ENCODE results near the gene HSPB6. TPM values are rescaled to one million over a fixed set of nuclear protein-coding genes. Genes with fewer than 3 reads are reported as not detected.

HSPB6 gene
- polyA plus RNA-seq, 2 of the 4 experiments (the other 2 are of a cell fraction), result 0.16 to 0.26 TPM

DNA sequence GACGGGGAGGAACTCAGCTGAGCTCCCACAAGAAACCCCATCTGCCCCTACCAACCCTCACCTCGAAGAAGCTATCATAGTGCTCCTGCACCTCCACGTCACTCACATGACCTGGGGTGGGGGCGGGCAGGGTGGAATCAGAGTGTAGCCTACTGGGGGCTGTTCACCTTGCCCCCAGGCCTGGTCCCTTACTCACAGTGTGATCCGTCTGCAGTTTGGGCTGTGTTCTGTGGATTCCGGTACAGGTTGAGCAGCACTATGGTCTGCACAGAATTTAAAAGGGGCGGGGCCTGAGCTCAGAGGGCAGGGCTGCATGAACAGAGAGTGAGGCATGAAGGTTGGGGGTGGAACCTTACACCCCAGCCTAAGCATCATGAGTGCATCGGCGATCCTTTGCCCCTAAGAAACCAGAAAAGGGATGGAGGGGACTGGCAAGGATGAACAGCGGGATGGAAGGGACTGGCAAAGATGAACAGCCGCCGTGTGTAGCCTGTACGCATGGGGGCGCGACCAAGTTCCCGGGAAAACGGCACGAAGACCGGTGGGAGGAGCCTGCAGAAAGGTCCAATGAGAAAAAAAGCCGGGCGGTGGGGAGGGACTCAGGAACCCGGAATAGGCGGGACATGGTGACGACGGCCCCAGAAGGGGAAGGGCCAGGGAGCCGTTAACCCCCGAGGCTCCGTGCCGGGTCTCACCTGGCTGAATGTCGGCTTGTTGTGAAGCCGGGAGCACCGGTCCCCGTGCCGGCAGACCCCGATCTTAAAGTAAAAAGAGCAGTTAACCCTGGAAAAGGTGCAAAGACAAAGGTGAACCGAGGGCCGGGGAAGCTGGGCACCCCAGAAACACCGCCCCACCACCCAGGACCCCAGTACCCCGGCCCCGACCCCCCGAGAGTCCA lies 12.2 kb downstream of the HSPB6 start (continued):
- TF ChIP-seq POLR2AphosphoS2 (conservative IDR thresholded peaks at IDR 0.05; ENCODE audit: low read length) (no peak), JUNB (IDR thresholded peaks at IDR 0.05) (no peak), ZC3H11A (IDR thresholded peaks at IDR 0.05) (no peak), HOXB5 (CRISPR knock-in tag; IDR thresholded peaks at IDR 0.05) (no peak), ZFP36 (IDR thresholded peaks at IDR 0.05; ENCODE audit: borderline replicate concordance, partially characterized antibody) (peak; percentile 8), CEBPB (IDR thresholded peaks at IDR 0.05) (no peak), JUN (IDR thresholded peaks at IDR 0.05) (peak; percentile 94 to 97), NPAS2 (CRISPR knock-in tag; IDR thresholded peaks at IDR 0.05; ENCODE audit: borderline replicate concordance) (no peak), SREBF2 (IDR thresholded peaks at IDR 0.05) (no peak), RAD21 (conservative IDR thresholded peaks at IDR 0.05 in 1 of 2, IDR thresholded peaks at IDR 0.05 in 1 of 2) (no peak), RNF2 (IDR thresholded peaks at IDR 0.05; ENCODE audit: borderline replicate concordance, low read depth) (no peak), HEYL (CRISPR knock-in tag; IDR thresholded peaks at IDR 0.05) (no peak), HOXB13 (CRISPR knock-in tag; IDR thresholded peaks at IDR 0.05; ENCODE audit: low read depth) (no peak)

GRCh38 chr19:35743640-35744429 lies 13.0 kb downstream of the HSPB6 start:
- Histone ChIP-seq H3K4me2 (peak overlapping the region; percentile 80), H3K9me3 (no peaks in the 10 kb centered on the region), H3K27ac (peak overlapping the region in 1 of 2 experiments; percentile 93; a peak in 2 of 6 replicates), H3K4me3 (peak overlapping the region; percentile 79; the same call in 2 of the 3 replicates), H3K4me1 (peaks cover 36% of the 10 kb centered on the region)
- no peak for FAIRE-seq
- TF ChIP-seq MAFK (IDR thresholded peaks at IDR 0.05; ENCODE audit: partially characterized antibody) (no peak), JUN (IDR thresholded peaks at IDR 0.05) (no peak), RCOR1 (IDR thresholded peaks at IDR 0.05; ENCODE audit: low read depth, low read length) (no peak), ZNF302 (CRISPR knock-in tag; IDR thresholded peaks at IDR 0.05) (no peak), ZC3H11A (IDR thresholded peaks at IDR 0.05) (no peak), FOSB (CRISPR knock-in tag; IDR thresholded peaks at IDR 0.05) (no peak), GATA3 (IDR thresholded peaks at IDR 0.05; ENCODE audit: borderline replicate concordance) (no peak), MAZ (IDR thresholded peaks at IDR 0.05; ENCODE audit: borderline replicate concordance, low read depth, low read length) (no peak), CBX8 (IDR thresholded peaks at IDR 0.05) (no peak), RARB (CRISPR knock-in tag; IDR thresholded peaks at IDR 0.05) (no peak)
- TF ChIP-seq, protein P1, sequence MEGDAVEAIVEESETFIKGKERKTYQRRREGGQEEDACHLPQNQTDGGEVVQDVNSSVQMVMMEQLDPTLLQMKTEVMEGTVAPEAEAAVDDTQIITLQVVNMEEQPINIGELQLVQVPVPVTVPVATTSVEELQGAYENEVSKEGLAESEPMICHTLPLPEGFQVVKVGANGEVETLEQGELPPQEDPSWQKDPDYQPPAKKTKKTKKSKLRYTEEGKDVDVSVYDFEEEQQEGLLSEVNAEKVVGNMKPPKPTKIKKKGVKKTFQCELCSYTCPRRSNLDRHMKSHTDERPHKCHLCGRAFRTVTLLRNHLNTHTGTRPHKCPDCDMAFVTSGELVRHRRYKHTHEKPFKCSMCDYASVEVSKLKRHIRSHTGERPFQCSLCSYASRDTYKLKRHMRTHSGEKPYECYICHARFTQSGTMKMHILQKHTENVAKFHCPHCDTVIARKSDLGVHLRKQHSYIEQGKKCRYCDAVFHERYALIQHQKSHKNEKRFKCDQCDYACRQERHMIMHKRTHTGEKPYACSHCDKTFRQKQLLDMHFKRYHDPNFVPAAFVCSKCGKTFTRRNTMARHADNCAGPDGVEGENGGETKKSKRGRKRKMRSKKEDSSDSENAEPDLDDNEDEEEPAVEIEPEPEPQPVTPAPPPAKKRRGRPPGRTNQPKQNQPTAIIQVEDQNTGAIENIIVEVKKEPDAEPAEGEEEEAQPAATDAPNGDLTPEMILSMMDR (IDR thresholded peaks at IDR 0.05), result no peak
- ChIA-PET POLR2A (interaction anchor here (0.8 to 1.7 kb wide), 6 partner anchors 9 to 100 kb away, joined by 3 to 6 read pairs (median 4); partner anchors contain the start of genes COX6B1 and PROSER3), CTCF (interaction anchor here (0.6 to 3.8 kb wide), 19 partner anchors 9 to 310 kb away, joined by 3 to 29 read pairs (median 3); partner anchors contain the start of gene THAP8)
- no peak for ATAC-seq
- WGBS (ENCODE audit: missing lambda C conversion rate), result 78% methylated on average over 19 of the region's 19 CpGs
- no peak for DNase-seq (ENCODE audit: low read depth in 1 of 2, low spot score in 1 of 2)

Data from A549 (cell line).